Left lung (tissue), 10 donors: Measurements from ENCODE around the gene CGN. TPM values are rescaled to one million over a fixed set of nuclear protein-coding genes. Genes with fewer than 3 reads are reported as not detected.

Experiments used
- ATAC-seq: fragments of 200-7000 bp; cut with Tn5 transposase; one replicate; pipeline ENCODE4 v1.9.1; 2020; ENCODE audit warnings: moderate library complexity
- DNase-seq, 4 donors: peaks; one replicate each; pipeline ENCODE4 v3.0.0-alpha.2; 2013 to 2020
- H3K27ac ChIP-seq, 2 donors: fragments of 200-600 bp; sonication (generic) in 1 of 2; one replicate each; pipeline versions ENCODE4 v1.5.0 to v1.8.0; 2020 to 2021
- H3K27me3 ChIP-seq, 2 donors: fragments of 200-600 bp; sonication (generic) in 1 of 2; one replicate each; pipeline versions ENCODE4 v1.5.0 to v1.8.0; 2020 to 2021
- H3K36me3 ChIP-seq, 2 donors: fragments of 200-600 bp; sonication (generic) in 1 of 2; one replicate each; pipeline versions ENCODE4 v1.5.0 to v1.8.0; 2020 to 2021
- H3K4me1 ChIP-seq, 2 donors: fragments of 200-600 bp; one replicate each; pipeline ENCODE4 v1.8.0; 2021
- H3K4me3 ChIP-seq, 2 donors: fragments of 200-600 bp; sonication (generic) in 1 of 2; one replicate each; pipeline versions ENCODE4 v1.5.0 to v1.8.0; 2020 to 2021; ENCODE audit warnings: mild to moderate bottlenecking in 1 of 2
- H3K9me3 ChIP-seq, 2 donors: fragments of 200-600 bp; sonication (generic) in 1 of 2; one replicate each; pipeline versions ENCODE4 v1.5.0 to v1.8.0; 2020 to 2021
- CTCF ChIP-seq, 2 donors: fragments of 200-600 bp; sonication (generic) in 1 of 2; IDR thresholded peaks; one replicate each; pipeline versions ENCODE4 v1.5.0 to v1.8.0; 2021; ENCODE audit warnings: antibody characterized with exemption in 2 of 2
- intact Hi-C, 2 donors: fragments of 100-400 bp; cut with DNase I; formaldehyde crosslinking; loops; one replicate each; pipeline versions ENCODE4 v1.11.2 to v1.14.2; 2022
- polyA plus RNA-seq, 6 donors: library from polyadenylated mRNA; unstranded; fragments of 120-200 nt; gene quantifications; one replicate each; pipeline ENCODE4 v1.2.1, GENCODE V29; 2013; ENCODE audit not compliant: insufficient read length in 6 of 6
- total RNA-seq, 2 donors: library from RNA; stranded (reverse); fragmentation: NEBNext Ultra II Directional; extraction: Animal tissue kit (Norgen Biotek cat#: 25700); gene quantifications; one replicate each; pipeline ENCODE4 v1.2.1, GENCODE V29; 2021
- donor health status: DM: no; HTN: yes; CAD: no.
- donor health status: DM: no; HTN: no; CAD: no.

CGN gene
- total and polyA plus RNA-seq, 8 donors = 32.8 to 83.0 (median 47.9) TPM

- Histone ChIP-seq H3K27ac (no peak overlapping the region), H3K36me3 (no peaks in the 10 kb centered on the region), H3K27me3 (no peaks in the 10 kb centered on the region), H3K4me3 (no peak overlapping the region), H3K4me1 (peaks cover 0 to 6% of the 10 kb centered on the region in 2 donors), H3K9me3 (no peaks in the 10 kb centered on the region)
- no peak for DNase-seq
- no peak for ATAC-seq
- TF ChIP-seq CTCF (IDR thresholded peaks at IDR 0.05) = no peak
- intact Hi-C loops = no loop called here
These were observed 36.4 kb upstream of the CGN start for GRCh38 chr1:151474745-151475144.

- intact Hi-C loops = no loop called here
- no peak for TF ChIP-seq CTCF (IDR thresholded peaks at IDR 0.05)
- Histone ChIP-seq H3K27me3 (no peaks in the 10 kb centered on the region), H3K27ac (no peak overlapping the region), H3K36me3 (no peaks in the 10 kb centered on the region), H3K9me3 (no peaks in the 10 kb centered on the region), H3K4me1 (peaks cover 0 to 6% of the 10 kb centered on the region in 2 donors), H3K4me3 (no peak overlapping the region)
- no peak for DNase-seq
- no peak for ATAC-seq
These were observed 36.0 kb upstream of the CGN start for GRCh38 chr1:151475175-151475574.

DNA sequence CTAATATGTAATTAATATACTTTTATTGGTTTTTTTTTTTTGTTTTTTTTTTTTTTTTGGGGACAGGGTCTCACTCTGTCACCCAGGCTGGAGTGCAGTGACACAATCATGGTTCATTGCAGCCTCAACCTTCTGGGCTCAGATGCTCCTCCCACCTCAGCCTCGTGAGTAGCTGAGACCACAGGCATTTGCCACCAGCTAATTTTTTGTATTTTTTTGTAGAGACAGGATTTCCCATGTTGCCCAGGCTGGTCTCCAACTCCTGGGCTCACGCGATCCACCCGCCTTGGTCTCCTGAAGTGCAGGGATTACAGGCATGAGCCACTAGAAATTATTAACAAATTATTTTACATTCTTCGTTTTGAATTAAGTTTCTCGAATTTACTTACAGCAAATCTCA is 35.1 kb upstream of the CGN start:
- H3K36me3 ChIP-seq = no peaks in the 10 kb centered on the region

GRCh38 chr1:151477066-151477465 is 34.1 kb upstream of the CGN start:
- ATAC-seq = no peak
- no peak for TF ChIP-seq CTCF (IDR thresholded peaks at IDR 0.05)

More for the DNA sequence above, 35.1 kb upstream of the CGN start:
- peaks cover 0 to 6% of the 10 kb centered on the region in 2 donors for H3K4me1 ChIP-seq
- intact Hi-C loops = no loop called here
- H3K27me3 ChIP-seq = no peaks in the 10 kb centered on the region
- H3K27ac ChIP-seq = no peak overlapping the region
- TF ChIP-seq CTCF (IDR thresholded peaks at IDR 0.05) = no peak
- ATAC-seq (no peak), DNase-seq (no peak)
- H3K4me3 ChIP-seq = no peak overlapping the region
- no peaks in the 10 kb centered on the region for H3K9me3 ChIP-seq

DNA sequence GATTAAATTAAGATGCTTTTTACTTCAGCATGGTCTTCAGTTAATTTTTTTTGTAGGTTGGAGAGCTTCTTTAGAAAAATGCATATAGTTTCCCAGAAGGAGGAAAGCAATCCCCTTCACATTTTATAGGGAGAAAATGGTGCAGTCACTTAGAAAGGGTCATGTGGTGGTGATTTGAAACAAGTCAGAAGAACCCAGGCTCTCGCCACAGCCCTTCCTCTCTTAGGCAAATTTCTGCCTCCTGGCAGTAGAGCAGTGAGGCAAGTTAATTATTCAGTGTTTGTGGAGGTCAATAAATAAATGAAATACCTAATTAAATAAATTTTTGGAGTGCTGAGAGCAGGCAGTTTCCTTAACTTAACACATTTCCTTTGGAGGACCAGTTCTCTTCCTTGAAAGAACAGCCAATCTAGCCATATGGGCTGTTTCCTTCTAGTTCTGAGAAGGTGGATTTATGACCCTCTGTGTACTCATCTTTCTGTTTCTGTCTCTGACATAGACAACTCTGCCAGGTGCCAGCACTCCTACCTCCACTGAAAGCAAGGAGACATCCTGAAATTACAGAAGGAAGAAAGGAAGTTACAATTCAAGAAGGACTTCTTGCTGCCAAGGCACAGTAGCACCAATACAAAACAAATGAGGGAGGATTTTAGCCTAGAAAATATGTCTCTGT is 32.9 kb upstream of the CGN start:
- ATAC-seq (no peak), DNase-seq (no peak)
- no peak overlapping the region for H3K4me3 ChIP-seq
- H3K4me1 ChIP-seq = peaks cover 0 to 6% of the 10 kb centered on the region in 2 donors
- TF ChIP-seq CTCF (IDR thresholded peaks at IDR 0.05) = no peak
- intact Hi-C loops = no loop called here
- H3K36me3 ChIP-seq = no peaks in the 10 kb centered on the region
- peaks cover 0 to 7% of the 10 kb centered on the region in 2 donors for H3K9me3 ChIP-seq
- no peak overlapping the region for H3K27ac ChIP-seq
- no peaks in the 10 kb centered on the region for H3K27me3 ChIP-seq

More at GRCh38 chr1:151477066-151477465, 34.1 kb upstream of the CGN start:
- no peaks in the 10 kb centered on the region for H3K36me3 ChIP-seq
- no peak for DNase-seq
- H3K9me3 ChIP-seq = peaks cover 0 to 4% of the 10 kb centered on the region in 2 donors
- intact Hi-C loops = no loop called here
- peaks cover 0 to 6% of the 10 kb centered on the region in 2 donors for H3K4me1 ChIP-seq
- H3K27ac ChIP-seq = no peak overlapping the region
- no peaks in the 10 kb centered on the region for H3K27me3 ChIP-seq
- H3K4me3 ChIP-seq = no peak overlapping the region
